Stimulated activated CD8-positive, alpha-beta memory T cell treated with anti-CD3 and anti-CD28 coated beads, Interleukin-15, amount 100 ng/mL, for 4 hours (primary cell): Measurements from ENCODE around the gene TMIGD3.

Experiments used
- DNase-seq, 2 donors: peaks; one replicate each; pipeline ENCODE4 v3.0.0-alpha.2; 2020; ENCODE audit warnings: low read depth in 2 of 2

Gene TMIGD3

DNA sequence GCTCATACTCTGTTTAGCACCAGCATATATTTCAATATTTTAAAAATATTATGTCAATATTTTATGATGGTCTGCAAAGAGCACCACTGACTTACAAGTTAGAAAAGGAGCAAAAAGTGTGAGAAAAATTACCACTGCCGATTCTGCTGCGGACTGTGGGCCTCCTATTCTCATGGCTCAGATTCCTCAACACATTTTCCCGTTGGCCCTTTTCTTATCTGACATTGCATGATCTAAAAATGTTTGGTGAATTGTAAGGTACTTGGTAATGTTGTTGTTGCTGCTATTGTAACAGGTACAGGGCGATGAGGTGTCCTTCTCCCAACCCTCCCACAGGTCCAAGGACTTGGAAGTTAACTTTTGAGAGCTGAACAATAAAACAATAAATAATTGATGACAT lies 28.9 kb downstream of the TMIGD3 start:
- no peak for DNase-seq

DNA sequence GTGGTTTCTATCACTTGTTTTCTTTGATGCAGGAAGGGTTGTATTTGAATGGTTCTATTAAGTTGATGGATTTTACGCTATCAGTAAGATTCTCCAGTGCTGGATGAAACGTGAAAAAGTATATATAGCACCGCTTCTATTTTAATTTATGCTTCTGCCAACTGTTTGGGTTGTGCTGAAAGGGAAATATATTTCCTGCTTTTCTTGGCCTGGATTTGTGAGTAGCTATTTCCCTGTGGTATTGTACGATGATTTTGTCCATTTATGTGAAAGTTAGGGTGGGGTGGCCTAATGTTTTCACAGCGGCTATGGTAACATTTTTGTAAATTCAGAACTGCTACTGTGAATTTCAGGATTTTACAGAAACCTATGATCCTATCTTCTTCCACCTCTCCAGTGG lies 29.3 kb downstream of the TMIGD3 start:
- no peak for DNase-seq

DNA sequence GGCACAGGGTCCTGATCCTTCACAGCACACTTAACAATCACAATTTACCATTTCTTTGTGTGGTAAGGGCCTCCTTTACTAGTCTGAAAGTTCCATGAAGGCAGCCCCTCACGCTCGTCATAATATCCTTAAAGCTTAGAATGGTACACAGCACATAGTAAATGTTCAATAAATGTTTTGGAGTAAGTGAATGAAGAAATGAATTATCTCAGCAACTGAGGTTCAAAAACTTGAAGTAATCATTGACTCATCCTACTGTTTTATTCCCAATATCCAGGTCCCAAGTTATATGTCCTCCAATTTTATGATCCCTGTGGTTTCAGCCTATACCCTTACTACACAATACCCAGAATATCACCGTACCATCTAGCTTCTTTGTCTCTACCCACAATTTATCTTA lies 31.9 kb downstream of the TMIGD3 start:
- no peak for DNase-seq

DNA sequence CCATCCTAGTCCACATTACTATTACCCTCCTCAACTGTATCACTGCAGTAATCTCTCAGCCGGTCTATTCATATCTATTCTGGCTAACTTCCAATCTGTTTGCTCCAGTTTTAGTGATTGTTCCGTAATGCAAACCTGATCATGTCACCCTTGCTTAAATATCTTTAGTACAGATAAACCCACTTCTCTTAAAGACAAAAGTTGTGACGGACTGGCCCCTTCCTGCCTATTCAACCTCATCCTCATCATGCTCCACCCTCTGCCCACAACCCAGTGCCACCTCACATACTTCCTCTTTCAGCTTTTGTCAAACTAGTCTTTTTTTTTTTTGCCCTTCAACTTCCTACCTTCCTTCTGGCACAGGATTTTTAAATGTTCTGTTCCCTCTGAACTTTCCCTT lies 32.4 kb downstream of the TMIGD3 start:
- peak; percentile 23 to 48 for DNase-seq

DNA sequence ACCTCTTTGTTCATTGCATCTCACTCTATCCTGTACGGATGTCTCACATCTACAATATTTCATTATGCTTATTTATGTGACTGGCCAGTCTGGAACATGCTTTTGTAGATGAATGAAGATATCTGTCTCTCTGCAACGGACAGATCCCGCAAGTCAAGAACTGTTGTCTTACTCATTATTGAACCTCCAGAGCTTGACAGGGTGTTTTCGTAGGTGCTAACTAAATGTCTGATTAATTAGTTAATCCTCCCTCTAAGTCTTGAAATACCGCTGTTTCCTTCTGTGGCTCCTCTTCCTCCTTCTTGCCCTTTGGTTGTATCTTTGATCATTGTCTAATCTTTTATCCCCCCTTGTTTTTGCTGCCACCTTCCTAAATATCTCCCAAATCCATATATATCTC lies 32.8 kb downstream of the TMIGD3 start:
- DNase-seq = no peak

DNA sequence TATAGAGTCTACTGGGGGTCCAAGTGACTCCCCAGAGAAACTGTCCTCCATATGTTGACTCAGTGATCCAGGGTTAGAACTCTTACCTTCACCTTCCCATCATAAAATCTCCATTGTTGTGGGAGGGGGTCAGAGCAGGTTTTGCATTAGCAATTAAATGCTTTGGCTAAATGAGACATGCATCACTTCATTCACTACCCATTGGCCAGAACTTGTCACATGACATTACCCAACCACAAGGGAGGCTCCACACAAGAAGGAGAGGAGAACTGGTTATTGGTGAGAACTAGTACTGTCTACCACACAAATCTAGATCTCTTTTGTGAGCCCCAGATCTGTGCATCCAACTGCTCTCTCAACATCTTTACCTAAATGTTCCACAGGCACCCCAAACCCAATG lies 33.9 kb downstream of the TMIGD3 start:
- no peak for DNase-seq

DNA sequence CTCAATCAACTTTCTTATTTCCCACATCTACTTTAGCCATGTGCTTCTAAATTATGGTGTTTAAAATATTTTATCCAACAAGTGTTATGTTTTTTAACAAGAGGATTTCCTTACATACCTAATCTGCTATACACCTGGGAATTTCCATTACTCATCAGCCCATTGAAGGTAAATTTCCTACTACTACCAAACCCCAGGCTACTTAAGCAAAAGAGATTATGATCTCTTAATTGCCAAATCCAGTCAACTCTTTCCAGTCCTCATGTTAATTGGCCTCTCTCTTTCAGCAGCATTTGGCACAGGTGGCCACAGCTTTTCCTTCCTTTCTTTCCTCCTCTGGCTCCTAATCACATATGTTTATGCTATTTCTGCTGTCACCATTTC lies 34.7 kb downstream of the TMIGD3 start:
- DNase-seq = no peak

DNA sequence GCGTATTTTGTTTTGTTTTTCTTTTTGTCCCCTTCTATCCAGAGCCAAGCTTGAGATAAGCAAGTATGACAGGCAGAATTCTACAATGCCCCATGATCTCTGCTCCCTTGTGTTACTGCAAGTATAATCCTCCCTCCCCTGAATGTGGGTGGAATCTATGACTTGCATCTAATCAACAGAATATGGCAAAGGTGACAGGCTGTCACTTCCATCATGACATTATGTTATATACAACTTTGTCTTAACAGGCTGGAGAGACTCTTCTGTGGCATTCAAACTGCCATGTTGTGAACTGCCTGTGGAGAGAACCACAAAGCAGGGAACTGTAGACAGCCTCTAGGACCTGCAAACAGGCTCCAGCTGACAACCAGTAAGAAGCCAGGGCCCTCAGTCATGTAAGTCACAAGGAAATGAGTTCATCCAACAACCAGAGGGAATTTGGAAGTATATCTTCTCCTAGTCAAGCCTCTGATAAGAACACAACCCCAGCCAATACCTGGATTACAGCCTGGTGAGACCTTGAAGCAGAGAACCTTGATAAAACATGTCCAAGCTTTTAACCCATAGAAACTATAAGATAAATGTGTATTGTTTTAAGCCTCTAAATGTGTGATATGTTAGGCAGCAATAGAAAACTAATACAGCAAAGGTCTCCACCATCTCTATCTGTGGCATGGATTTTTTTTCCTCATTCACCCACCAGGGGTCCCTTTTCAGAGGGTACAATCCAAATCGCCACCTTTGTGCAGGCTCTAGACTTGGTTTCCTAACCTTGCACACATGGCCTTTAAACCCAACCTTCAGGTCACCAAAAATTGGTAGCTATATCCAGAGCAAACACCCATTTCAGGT lies 35.3 kb downstream of the TMIGD3 start:
- DNase-seq = no peak

DNA sequence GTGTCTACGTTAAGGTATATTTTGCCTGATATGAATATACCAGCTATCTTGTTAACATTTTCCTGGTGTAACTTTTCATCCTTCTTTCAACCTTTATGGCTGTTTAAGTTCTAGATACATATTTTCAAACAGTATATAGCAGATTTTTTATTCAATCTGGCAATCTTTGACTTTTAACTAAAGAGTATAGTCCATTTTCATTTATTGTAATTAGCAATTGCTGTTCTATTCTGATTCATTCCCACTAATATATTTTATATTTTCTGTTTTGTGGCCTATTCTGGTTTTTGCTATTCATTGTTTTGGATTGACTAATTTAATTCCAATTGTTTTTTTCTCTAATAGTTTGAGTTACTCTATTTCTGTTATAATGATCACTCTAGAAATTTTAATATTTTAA lies 37.0 kb downstream of the TMIGD3 start:
- no peak for DNase-seq

DNA sequence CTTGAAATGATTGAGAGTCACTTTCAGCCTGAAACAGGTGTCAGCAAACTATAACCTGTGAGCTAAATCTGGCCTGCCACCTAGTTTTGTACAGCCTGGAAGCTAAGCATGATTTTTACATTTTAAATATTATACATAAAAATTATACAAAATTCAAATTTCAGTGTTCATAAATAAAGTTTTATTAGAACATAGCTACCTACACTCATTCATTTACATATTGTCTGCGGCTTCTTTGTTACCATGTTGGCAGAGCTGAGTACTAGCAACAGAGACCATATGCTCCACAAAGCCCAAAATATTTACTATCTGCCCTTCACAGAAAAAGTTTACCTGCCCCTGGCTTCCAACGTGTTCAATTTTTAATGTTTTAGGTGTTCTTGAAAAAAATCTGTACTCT lies 37.7 kb downstream of the TMIGD3 start:
- DNase-seq = no peak

DNA sequence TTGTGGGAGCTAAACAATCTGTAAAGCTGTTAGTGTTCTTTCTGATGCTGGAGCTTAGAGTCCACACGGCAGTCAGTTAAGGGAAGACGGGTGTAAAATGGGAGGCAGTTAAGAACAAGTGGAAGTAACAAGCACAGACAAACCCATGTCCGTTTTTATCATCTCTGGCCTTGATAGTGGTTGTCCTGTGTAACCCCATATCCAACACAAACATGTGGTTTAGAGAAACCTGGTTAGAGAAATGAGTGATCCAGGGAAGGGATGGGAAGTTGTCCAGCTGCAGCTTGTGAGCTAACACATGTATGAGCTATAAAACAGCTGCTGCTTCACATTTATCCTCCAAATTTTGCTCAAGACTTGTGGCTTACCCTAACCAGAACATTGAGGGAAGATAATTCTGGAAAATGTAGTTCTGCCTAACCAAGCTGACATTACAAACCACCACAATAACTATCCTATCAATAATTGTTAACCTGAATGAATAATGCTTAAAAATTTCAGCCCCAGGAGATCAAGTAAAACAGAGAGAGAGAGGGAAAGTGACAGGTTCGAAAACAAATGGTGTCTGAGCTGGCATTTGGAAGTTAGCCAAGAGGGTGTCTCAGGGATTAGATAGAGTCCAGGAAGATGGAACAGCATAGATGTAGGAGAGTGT lies 40.3 kb downstream of the TMIGD3 start:
- DNase-seq = no peak

DNA sequence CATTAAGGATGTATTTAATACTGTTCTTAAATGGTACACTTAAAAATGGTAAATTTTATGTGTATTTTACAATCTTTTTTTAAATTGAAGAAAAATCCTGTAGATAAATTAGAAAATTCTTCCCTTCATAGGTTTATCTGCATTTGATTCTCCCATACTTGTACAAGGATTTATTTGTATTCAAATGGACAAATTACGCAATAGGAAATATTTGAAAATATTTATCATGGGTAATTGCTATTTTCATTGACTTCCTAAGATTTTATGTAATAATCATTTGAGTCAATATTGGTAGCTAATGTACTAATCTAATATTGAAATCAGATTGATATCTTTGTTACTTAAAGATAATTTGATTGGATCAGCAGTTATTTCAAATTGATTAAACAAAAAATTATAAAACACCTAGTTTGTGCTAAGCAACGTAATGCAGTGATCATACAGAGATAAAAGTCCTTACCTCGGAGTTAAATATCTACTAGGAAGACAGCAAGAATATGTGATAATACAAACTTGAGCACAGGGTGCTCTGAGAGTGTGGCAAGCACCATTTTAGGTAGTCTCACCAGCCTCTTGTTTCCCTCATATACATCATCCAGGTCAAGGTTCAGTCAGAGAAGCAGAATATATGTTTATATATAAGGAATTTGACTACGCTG lies 40.9 kb downstream of the TMIGD3 start:
- no peak for DNase-seq

DNA sequence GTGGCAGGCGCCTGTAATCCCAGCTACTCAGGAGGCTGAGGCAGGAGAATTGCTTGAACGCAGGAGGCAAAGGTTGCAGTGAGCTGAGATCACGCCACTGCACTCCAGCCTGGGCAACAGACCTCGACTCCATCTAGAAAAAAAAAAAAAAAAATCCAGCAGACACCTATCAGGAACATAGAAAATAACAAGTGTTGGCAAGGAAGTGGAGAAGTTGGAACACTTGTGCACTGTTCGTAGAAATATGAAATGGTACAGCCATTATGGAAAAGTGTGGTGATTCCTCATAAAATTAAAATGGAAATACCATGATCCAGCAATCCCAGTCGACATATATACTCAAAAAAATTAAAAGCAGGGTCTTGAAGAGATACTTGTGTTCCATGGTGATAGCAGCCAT lies 41.7 kb downstream of the TMIGD3 start:
- DNase-seq = no peak

DNA sequence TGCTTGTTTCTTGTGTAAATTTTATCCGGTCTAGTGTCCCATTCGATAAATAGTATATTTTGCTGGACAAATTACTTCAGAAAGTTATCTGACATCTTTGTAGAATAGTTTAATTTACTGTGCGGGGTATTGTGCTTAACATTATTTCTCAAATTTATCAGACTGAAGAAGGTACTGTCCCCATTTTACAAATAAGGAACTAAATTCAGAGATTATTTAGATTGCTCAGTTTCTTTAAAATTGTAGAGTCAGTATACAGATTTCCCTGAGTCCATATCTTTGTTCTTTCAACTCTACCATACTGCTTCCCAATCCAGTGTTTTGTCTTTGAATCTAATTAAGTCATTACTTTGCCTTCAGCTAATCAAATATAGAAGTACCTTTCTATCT lies 47.8 kb downstream of the TMIGD3 start:
- no peak for DNase-seq

DNA sequence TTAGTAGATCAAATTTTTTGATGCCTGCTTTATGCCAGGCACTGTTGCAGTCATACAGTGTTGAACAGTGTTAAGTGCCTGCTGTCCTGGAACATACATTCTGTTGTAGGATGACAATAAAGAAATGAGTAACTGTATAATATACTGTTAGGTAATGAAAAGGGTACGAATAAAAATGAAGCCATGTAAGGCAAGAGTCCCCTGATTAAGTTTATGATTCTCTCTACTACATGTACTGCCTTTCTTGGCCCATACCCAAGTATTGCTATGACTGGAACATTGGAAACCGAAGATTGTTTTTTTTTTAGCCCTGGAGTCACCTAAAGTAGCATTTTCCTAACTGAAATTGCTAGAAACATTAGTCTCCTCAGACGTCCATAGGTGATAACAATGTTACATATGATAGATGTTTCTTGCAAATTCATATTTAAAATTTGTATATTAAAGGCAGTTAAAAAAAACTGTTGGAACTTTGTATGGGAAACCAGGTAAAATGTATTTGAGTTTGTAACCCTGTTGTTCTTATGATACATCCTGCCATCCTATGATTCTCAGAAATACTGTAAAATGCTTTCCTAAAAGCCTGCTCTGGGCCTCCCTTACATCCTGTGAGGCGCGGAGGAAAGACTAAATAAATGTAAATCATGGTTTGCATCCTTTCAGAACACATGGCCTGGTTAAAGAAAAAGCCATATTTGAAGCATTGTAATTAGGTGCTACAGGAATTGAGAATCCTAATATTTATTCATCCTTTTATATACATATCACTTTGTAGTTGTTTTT lies 48.4 kb downstream of the TMIGD3 start:
- DNase-seq = no peak

DNA sequence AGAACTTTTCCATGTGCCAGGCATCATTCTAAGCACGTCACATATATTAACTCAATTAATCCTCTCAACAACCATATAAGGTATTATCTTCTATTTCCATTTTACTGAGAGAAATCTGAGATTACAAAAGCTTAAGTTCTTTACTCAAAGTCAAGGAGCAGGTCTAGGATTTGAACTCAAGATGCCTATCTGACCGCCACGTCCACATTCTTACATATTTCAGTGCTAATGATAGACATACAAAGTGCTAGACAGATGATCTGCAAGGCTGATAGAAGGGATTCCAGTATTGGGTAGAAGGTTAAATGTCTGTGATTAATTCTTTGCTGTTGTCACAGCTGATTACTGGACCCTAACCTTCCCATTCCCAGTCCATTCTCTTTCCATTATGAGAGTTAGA lies 49.7 kb downstream of the TMIGD3 start:
- DNase-seq = no peak

DNA sequence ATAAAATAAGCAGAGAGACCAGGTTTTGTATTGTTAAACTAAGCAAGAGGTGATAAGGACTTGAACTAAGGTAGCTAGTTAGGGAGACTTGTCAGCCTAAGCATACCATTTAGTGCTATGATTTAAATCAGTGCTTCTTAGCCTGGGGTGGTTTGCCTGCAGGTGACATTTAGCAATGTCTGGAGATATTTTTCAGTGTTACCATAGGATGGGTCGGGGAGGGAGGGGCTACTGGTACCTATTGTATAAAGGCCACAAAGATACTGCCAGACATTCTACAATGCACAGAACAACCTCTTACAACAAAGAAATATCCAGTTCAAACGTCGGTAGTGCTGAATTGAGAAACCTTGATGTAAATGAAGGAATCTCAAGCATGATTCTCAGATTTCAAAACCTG lies 50.9 kb downstream of the TMIGD3 start:
- no peak for DNase-seq

DNA sequence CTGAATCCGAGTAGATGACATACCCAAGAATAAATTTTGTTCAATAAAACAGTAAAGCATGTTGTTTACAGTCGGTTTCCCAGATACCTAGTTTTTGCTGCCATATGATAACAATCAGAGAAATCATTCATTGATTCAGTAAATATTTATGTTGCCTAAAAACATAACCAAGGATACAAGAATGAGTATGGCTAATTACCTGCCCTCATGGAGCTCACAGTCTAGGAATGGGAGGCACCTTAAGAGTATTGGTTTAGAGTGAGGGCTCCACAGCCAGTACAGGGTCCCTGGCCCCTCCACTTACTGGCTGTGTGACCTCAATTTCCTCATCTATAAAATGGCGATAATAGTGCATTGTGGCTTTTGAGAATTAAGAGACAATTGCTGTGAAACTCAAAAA lies 53.2 kb downstream of the TMIGD3 start:
- DNase-seq = no peak

DNA sequence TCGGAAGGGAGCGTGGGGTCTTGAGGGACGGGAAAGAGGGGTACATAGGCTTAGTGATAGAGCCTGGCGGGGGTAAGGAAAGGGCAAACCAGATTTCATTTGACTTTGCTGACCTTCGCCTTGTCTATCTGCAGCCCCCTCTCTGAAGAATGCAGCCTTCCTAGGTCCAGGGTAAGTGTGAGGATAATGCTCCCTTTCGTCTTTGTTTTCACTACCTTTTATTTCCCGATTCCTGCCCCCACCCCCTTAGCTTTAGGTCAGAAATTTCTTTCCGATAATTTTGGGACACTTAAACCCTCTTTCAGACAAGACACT lies 53.8 kb downstream of the TMIGD3 start:
- DNase-seq = no peak

DNA sequence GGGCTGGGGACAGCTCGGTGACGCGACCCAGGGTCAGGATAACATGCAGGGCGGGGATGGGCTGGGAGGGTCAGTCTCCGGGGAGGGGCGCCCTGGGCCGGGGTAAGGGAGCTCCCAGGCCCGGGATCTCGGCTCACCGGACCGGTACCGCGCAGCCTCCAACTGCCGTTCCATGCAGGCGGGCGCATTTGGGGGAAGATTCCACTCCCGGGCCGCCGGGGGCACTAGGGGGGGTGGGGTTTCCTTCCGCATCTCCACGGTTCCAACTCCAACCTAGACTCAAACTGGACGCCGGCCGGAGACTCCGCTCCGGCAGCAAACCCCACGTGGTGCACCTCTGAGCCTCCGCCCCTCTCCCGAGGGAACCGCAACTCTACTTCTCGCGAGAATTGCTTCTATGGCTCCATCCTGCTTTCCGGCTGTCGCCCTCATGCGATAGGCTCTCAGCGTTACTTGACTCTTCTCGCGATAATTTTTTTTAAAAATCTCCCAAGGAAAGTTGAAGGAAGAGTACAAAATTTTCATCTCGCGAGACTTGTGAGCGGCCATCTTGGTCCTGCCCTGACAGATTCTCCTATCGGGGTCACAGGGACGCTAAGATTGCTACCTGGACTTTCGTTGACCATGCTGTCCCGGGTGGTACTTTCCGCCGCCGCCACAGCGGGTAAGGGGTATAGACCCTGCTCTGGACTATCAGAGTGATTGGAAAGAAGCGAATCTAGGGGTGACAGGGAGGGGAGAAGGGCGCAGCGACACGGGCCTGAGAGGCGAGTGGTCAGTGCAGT lies 54.3 kb downstream of the TMIGD3 start, which contains the start of the genes ATP5PB and WDR77:
TSS of gene ATP5PB (plus strand) at position 547 of the 785 bp plus-strand sequence. CDS start at position 625, 78 bp downstream.
TSS of gene WDR77 (minus strand) at position 339 of the 785 bp plus-strand sequence. CDS start at position 252, 87 bp downstream.
- peak; percentile 78 to 85 for DNase-seq

DNA sequence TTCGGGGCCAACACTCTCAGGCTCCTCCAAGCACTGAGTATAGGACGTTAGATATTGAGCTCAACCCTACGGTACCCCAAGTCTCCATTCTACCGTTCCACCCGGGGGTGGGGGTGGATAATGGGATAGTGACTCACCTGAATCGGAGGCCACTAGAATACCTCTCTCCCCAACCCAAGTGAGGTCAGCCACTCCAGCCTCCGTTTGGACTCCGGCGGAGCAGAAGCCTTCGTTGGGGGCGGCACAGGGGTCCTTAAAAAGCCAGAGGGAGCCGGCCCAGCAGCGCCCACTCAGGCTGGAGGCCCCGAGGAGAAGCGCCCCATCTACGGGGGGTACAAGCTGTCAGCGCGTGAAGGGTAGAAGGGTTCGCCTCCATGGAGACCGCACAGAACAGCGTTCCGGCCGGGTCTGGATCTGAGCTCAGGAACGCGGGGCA lies 54.9 kb downstream of the TMIGD3 start:
- peak; percentile 8 to 12 for DNase-seq
